Measurements from ENCODE around the gene FAM32A. TPM values are rescaled to one million over a fixed set of nuclear protein-coding genes. Genes with fewer than 3 reads are reported as not detected.

The FAM32A gene
- total and polyA plus RNA-seq, 4 experiments from 2014 or later: 50.9 to 128 (median 82.1) TPM

DNA sequence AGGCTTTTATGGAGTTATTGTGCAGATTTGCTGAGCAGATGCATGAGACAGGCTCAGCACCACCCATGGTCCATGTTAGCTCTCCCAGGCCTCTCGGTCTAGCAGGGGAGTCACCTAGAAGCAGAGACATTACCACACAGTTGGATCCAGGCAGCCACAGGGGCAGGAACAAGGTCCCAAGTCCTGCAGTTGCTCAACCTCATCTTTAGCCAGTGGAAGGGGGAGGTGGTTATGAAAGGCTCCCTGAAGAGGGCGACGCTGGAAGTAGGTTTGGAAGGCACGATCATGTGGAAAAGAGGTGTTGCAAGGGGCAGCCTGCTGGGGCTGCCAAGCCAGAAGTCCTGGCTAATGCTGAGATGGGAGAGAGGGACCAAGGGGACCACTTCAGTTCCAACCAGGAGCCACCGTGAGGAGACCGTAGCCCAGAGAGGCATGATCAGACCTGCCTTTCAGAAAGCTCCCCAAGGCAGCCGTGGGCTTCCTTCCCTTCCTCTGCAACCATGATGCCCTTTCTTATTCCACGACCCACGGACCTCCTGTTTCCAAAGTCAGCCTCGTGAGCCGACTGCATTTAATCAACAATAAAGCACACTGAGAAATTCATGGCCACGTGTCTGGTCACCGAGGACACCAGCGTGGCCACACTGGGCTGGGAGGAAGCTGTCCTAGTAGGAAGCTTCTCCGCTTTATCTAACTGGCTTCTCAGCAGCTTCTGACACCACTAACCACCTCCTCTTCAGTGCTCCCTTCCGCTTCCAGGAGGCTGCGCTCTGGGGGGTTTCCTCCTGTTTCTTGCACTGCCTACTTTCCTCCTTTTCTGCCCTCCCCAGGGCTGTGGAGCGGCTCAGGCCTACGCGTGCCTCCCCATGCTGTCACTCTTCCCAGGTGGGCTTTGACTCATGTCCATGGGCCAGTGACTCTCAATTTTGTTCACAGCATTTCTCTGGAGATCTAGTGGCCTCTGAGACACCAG is 15.1 kb downstream of the FAM32A start:
- ChIA-PET POLR2A (ENCODE audit: partially characterized antibody) (interaction anchor here (0.6 to 3.1 kb wide), 2 partner anchors 125 to 167 kb away, joined by 3 to 17 read pairs; partner anchors contain the start of gene KLF2), CTCF (ENCODE audit: partially characterized antibody) (no interaction called here)
- H3K36me3 Mint-ChIP-seq: peaks cover 21 to 42% of the 10 kb centered on the region in 2 donors
- Histone ChIP-seq H3K27ac (ENCODE audit: low read depth, low read length) (no peak overlapping the region), H3K4me1 (ENCODE audit: insufficient read depth, low read length) (peaks cover 27% of the 10 kb centered on the region), H3K4me3 (ENCODE audit: low read length in 2 of 2) (no peak overlapping the region), H3K9me3 (ENCODE audit: control insufficient read depth in 1 of 2, low read length in 2 of 2) (no peaks in the 10 kb centered on the region), H3K36me3 (ENCODE audit: insufficient read depth, low read length) (peaks cover 21% of the 10 kb centered on the region), H3K27me3 (ENCODE audit: insufficient read depth, low read length) (no peaks in the 10 kb centered on the region)
- H3K4me3 Mint-ChIP-seq: peak overlapping the region; percentile 26 to 69 (median 48)
- peak overlapping the region in 6 of 7 donors; percentile 20 to 86 (median 73) for H3K27ac Mint-ChIP-seq
- no peaks in the 10 kb centered on the region for H3K27me3 Mint-ChIP-seq
- intact Hi-C loops (cut with micrococcal nuclease): no loop called here
- no peak for DNase-seq
- peaks cover 25 to 54% (median 42%) of the 10 kb centered on the region in 4 donors for H3K4me1 Mint-ChIP-seq
- peaks cover 0 to 2% (median 0%) of the 10 kb centered on the region in 8 donors for H3K9me3 Mint-ChIP-seq

DNA sequence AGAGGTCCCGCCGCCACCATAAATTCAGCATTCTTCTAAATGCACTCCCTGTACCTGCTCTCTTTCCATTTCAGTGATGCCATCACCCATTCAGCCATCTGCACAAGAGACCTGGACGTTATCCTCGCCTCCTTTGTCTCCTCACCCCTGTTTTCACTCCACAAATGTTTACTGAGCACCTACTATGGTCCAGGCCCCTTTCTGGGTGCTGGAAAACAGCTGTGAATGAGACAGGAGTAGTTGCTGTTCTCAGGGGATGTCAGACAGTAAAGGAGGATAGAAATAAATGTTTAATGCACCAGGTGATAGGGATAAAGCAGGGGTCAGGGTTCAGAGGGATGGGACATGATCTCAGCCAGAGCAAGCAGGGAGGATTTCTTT is 15.8 kb downstream of the FAM32A start:
- Mint-ChIP-seq H3K4me3 (peak overlapping the region in 6 of 8 donors; percentile 31 to 69 (median 52)), H3K27me3 (no peaks in the 10 kb centered on the region), H3K9me3 (peaks cover 0 to 2% (median 0%) of the 10 kb centered on the region in 8 donors), H3K4me1 (peaks cover 25 to 54% (median 42%) of the 10 kb centered on the region in 4 donors), H3K36me3 (peaks cover 21 to 42% of the 10 kb centered on the region in 2 donors), H3K27ac (peak overlapping the region in 6 of 7 donors; percentile 20 to 86 (median 73))
- Histone ChIP-seq H3K27ac (ENCODE audit: low read depth, low read length) (no peak overlapping the region), H3K36me3 (ENCODE audit: insufficient read depth, low read length) (peaks cover 27% of the 10 kb centered on the region), H3K4me3 (ENCODE audit: low read length in 2 of 2) (no peak overlapping the region), H3K27me3 (ENCODE audit: insufficient read depth, low read length) (no peaks in the 10 kb centered on the region), H3K4me1 (ENCODE audit: insufficient read depth, low read length) (peaks cover 27% of the 10 kb centered on the region), H3K9me3 (ENCODE audit: control insufficient read depth in 1 of 2, low read length in 2 of 2) (no peaks in the 10 kb centered on the region)
- intact Hi-C loops (cut with micrococcal nuclease): no loop called here
- no peak for DNase-seq
- POLR2A ChIA-PET (ENCODE audit: partially characterized antibody): interaction anchor here (0.6 kb wide), 1 partner anchor 167 kb away, joined by 3 read pairs; no protein-coding TSS in a partner anchor
- CTCF ChIA-PET (ENCODE audit: partially characterized antibody): no interaction called here

DNA sequence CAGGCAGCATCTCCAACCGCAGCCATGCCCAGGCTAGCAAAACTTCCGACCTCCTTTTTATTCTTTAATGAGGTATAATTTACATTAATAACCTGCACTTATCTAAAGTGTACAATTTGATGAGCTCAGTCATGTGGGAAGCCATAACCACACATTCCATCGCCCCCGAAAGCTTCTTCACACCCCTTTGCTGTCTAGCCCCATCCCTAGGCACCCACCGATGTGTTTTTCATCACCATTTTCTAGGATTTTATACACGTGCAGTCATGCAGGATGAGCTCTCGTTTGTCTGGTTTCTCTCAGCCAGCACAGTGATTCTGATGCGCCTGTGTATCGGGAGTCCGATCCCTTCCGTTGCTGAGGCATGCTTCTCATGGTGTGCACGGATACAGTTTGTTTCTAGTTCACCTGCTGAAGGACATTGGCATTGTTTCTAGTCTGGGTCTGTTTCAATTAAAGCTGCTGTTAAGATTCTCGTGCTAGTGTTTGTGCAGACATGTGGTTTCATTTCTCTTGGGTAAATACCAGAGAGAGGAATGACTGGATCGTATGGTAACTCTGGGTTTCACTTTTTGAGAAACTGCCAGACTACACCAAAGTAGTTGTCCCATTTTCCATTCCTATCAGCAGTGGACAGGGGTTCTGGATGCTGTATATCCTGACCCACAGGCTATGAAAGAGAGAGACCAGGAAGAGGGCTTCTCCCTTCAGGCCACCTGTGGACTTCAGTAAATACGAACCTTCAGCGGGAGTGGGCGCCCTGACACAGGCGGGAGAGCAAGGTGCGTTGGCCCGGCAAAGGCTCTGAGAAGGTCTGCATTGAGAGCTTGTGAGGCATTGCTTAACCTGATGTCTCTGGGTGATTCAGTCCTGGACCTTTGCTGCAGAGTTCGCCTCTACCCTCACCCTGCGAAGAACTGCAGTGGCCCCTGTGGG is 17.4 kb downstream of the FAM32A start:
- no peak overlapping the region for H3K4me3 ChIP-seq (ENCODE audit: low read length in 2 of 2)
- peaks cover 33% of the 10 kb centered on the region for H3K36me3 ChIP-seq (ENCODE audit: insufficient read depth, low read length)
- no peak overlapping the region for H3K27ac ChIP-seq (ENCODE audit: low read depth, low read length)
- POLR2A ChIA-PET (ENCODE audit: partially characterized antibody): interaction anchor here (0.8 kb wide), 1 partner anchor 17 kb away, joined by 3 read pairs; the partner anchor contains the start of gene FAM32A
- no peaks in the 10 kb centered on the region for H3K27me3 ChIP-seq (ENCODE audit: insufficient read depth, low read length)
- peak overlapping the region in 2 of 7 donors; percentile 42 to 60 for H3K27ac Mint-ChIP-seq
- H3K36me3 Mint-ChIP-seq: peaks cover 25 to 51% of the 10 kb centered on the region in 2 donors
- H3K4me3 Mint-ChIP-seq: peak overlapping the region in 2 of 8 donors; percentile 35 to 63
- no peaks in the 10 kb centered on the region for H3K9me3 ChIP-seq (ENCODE audit: control insufficient read depth in 1 of 2, low read length in 2 of 2)
- no peak for DNase-seq
- H3K27me3 Mint-ChIP-seq: no peaks in the 10 kb centered on the region
- H3K4me1 ChIP-seq (ENCODE audit: insufficient read depth, low read length): peaks cover 23% of the 10 kb centered on the region
- intact Hi-C loops (cut with micrococcal nuclease): no loop called here
- peaks cover 28 to 57% (median 39%) of the 10 kb centered on the region in 4 donors for H3K4me1 Mint-ChIP-seq
- peaks cover 0 to 2% (median 0%) of the 10 kb centered on the region in 8 donors for H3K9me3 Mint-ChIP-seq
- CTCF ChIA-PET (ENCODE audit: partially characterized antibody): interaction anchor here (0.7 kb wide), 1 partner anchor 180 kb away, joined by 4 read pairs; no protein-coding TSS in a partner anchor

DNA sequence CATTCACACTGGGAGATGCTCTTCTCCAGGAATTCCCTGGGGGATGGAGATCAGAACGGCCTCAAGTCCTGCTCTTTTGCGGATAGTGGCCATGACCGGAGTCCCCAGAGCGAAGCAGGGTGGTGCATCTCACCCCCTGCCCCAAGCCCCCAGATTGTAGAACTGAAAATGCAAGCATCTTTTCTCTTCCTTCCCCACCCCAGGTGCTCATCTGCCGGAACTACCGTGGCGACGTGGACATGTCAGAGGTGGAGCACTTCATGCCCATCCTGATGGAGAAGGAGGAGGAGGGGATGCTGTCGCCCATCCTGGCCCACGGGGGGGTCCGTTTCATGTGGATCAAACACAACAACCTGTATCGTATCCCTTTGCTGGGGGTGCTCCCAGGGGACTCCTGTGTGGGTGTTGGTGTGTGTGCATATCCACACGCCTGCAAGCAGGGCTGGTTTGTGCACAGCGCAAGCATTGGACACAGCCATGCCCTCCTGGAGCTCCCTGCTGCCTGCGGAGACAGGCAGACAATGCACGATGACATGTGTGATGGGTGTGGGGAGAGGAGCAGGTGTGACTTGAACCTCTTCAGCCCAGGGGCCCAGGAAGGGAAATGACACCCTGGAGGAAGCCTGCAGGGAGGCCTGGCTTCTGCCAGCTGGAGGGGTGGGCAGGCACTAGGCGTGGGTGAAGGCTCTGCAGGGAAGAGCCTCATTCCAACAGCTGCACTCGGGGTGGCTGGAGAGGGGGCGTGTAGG is 18.2 kb downstream of the FAM32A start:
- H3K9me3 ChIP-seq (ENCODE audit: control insufficient read depth in 1 of 2, low read length in 2 of 2): no peaks in the 10 kb centered on the region
- DNase-seq: no peak
- Mint-ChIP-seq H3K36me3 (peaks cover 30 to 57% of the 10 kb centered on the region in 2 donors), H3K27me3 (no peaks in the 10 kb centered on the region), H3K9me3 (no peaks in the 10 kb centered on the region), H3K4me3 (peak overlapping the region in 1 of 8 donors; percentile 25), H3K4me1 (peaks cover 33 to 61% (median 42%) of the 10 kb centered on the region in 4 donors), H3K27ac (no peak overlapping the region)
- ChIA-PET POLR2A (ENCODE audit: partially characterized antibody) (interaction anchor here (0.8 to 1.0 kb wide), 2 partner anchors 17 to 18 kb away, joined by 3 read pairs; partner anchors contain the start of gene FAM32A), CTCF (ENCODE audit: partially characterized antibody) (no interaction called here)
- H3K4me1 ChIP-seq (ENCODE audit: insufficient read depth, low read length): peaks cover 27% of the 10 kb centered on the region
- no peaks in the 10 kb centered on the region for H3K27me3 ChIP-seq (ENCODE audit: insufficient read depth, low read length)
- H3K27ac ChIP-seq (ENCODE audit: low read depth, low read length): no peak overlapping the region
- H3K36me3 ChIP-seq (ENCODE audit: insufficient read depth, low read length): peaks cover 40% of the 10 kb centered on the region
- H3K4me3 ChIP-seq (ENCODE audit: low read length in 2 of 2): no peak overlapping the region
- intact Hi-C loops (cut with micrococcal nuclease): no loop called here

DNA sequence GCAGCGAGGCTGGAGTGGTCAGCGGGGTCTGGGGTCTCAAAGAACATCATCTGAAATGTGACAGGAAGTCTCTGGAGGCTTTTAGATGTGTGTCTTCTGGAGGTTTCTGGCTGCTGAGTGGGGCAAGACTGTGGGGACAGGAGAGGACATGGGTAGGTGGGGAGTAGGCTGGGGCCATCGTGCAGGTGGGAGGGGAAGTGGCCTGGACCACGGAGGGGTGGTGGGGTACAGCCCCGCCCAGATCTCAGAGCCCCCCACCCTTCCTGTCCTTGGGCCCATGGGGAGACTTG is 18.7 kb downstream of the FAM32A start:
- Histone ChIP-seq H3K4me3 (ENCODE audit: low read length in 2 of 2) (no peak overlapping the region), H3K27me3 (ENCODE audit: insufficient read depth, low read length) (no peaks in the 10 kb centered on the region), H3K4me1 (ENCODE audit: insufficient read depth, low read length) (peaks cover 22% of the 10 kb centered on the region), H3K9me3 (ENCODE audit: control insufficient read depth in 1 of 2, low read length in 2 of 2) (no peaks in the 10 kb centered on the region), H3K27ac (ENCODE audit: low read depth, low read length) (no peak overlapping the region), H3K36me3 (ENCODE audit: insufficient read depth, low read length) (peaks cover 42% of the 10 kb centered on the region)
- Mint-ChIP-seq H3K4me3 (no peak overlapping the region), H3K4me1 (peaks cover 30 to 58% (median 38%) of the 10 kb centered on the region in 4 donors), H3K27ac (peak overlapping the region in 2 of 7 donors; percentile 36 to 68), H3K36me3 (peaks cover 31 to 62% of the 10 kb centered on the region in 2 donors), H3K27me3 (no peaks in the 10 kb centered on the region), H3K9me3 (no peaks in the 10 kb centered on the region)
- DNase-seq: no peak
- POLR2A ChIA-PET (ENCODE audit: partially characterized antibody): interaction anchor here (1.0 kb wide), 1 partner anchor 18 kb away, joined by 3 read pairs; no protein-coding TSS in a partner anchor
- intact Hi-C loops (cut with micrococcal nuclease): no loop called here
- CTCF ChIA-PET (ENCODE audit: partially characterized antibody): no interaction called here

DNA sequence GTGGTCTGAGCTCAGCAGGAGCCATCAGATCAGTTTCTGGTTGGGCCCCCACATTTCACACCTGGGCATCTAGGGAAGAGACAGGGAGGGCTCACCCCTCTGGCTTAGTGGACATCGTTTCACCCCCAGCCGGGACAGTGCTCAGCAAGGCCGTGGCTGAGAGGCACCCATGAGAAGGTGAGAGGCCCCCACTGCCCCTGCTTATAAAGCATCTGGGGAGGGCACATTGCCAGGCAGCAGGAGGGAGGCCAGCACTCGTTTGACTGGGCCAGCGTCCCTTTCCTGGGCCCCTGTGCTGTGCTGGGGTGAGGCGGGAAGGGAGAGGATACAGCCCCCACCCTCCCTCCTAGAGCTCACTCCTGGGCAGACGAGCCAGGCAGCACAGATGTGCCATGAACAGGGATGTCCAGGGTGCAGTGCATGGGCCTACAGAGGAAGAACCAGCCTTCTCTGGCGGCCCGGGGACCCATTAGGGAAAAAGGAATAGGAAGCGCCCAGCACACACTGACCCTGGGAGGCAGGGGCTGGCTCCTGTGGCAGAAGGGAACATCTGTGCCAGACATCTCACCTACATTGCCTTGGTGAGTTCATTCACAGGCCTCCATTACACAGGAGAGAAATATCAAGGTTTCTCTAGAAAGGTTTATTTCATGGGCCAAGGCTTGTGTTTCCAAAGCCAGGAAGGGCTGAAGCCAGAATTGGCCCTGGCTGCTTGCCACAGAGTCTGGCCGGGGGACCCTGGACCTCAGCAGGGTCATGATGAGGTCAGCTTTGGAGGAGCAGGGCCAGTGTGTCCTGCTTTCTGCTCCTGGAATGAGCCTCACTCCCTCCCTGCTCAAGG is 20.2 kb downstream of the FAM32A start:
- H3K27ac ChIP-seq (ENCODE audit: low read depth, low read length): no peak overlapping the region
- peaks cover 53% of the 10 kb centered on the region for H3K36me3 ChIP-seq (ENCODE audit: insufficient read depth, low read length)
- Mint-ChIP-seq H3K27me3 (no peaks in the 10 kb centered on the region), H3K4me3 (no peak overlapping the region), H3K27ac (no peak overlapping the region), H3K9me3 (no peaks in the 10 kb centered on the region), H3K4me1 (peaks cover 20 to 52% (median 31%) of the 10 kb centered on the region in 4 donors), H3K36me3 (peaks cover 42 to 69% of the 10 kb centered on the region in 2 donors)
- ChIA-PET POLR2A (ENCODE audit: partially characterized antibody) (interaction anchor here (0.9 kb wide), 1 partner anchor 34 kb away, joined by 4 read pairs; no protein-coding TSS in a partner anchor), CTCF (ENCODE audit: partially characterized antibody) (no interaction called here)
- H3K9me3 ChIP-seq (ENCODE audit: control insufficient read depth in 1 of 2, low read length in 2 of 2): no peaks in the 10 kb centered on the region
- DNase-seq: no peak
- intact Hi-C loops (cut with micrococcal nuclease): no loop called here
- H3K4me1 ChIP-seq (ENCODE audit: insufficient read depth, low read length): peaks cover 11% of the 10 kb centered on the region
- no peaks in the 10 kb centered on the region for H3K27me3 ChIP-seq (ENCODE audit: insufficient read depth, low read length)
- H3K4me3 ChIP-seq (ENCODE audit: low read length in 2 of 2): no peak overlapping the region

Measured in CD4-positive, alpha-beta memory T cell (primary cell).